OCI-LY3 (cell line): Measurements from ENCODE around the gene CORO6.

ENCODE experiments used
- EZH2phosphoT487 ChIP-seq: fragments of 200-600 bp; shearing (Covaris generic); IDR thresholded peaks from 2 replicates; pipeline ENCODE4 v1.6.1; 2018; ENCODE audit warnings: antibody characterized with exemption, mixed run types, low read depth
- TF ChIP-seq, protein P1 (sequence below): fragments of 200-600, 300-600 bp; sonication (generic); IDR thresholded peaks from 2 replicates; pipeline ENCODE4 v1.5.1; 2014; ENCODE audit warnings: antibody characterized with exemption, low read length, low read depth

- TF ChIP-seq, protein P1, sequence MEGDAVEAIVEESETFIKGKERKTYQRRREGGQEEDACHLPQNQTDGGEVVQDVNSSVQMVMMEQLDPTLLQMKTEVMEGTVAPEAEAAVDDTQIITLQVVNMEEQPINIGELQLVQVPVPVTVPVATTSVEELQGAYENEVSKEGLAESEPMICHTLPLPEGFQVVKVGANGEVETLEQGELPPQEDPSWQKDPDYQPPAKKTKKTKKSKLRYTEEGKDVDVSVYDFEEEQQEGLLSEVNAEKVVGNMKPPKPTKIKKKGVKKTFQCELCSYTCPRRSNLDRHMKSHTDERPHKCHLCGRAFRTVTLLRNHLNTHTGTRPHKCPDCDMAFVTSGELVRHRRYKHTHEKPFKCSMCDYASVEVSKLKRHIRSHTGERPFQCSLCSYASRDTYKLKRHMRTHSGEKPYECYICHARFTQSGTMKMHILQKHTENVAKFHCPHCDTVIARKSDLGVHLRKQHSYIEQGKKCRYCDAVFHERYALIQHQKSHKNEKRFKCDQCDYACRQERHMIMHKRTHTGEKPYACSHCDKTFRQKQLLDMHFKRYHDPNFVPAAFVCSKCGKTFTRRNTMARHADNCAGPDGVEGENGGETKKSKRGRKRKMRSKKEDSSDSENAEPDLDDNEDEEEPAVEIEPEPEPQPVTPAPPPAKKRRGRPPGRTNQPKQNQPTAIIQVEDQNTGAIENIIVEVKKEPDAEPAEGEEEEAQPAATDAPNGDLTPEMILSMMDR: no peak
- TF ChIP-seq EZH2phosphoT487: no peak
Measured at GRCh38 chr17:29621751-29622194, 939 bp downstream of the CORO6 start.
